Endodermal cell (in vitro differentiated cells): ENCODE data around the gene PADI6. TPM values are rescaled to one million over a fixed set of nuclear protein-coding genes. Genes with fewer than 3 reads are reported as not detected.

Experiments used
- DNase-seq: peaks from one replicate; pipeline ENCODE4 v3.0.0-alpha.2; 2017
- H3K27ac ChIP-seq: 2 replicates; pipeline ENCODE4 v1.5.1; 2013; ENCODE audit warnings: mild to moderate bottlenecking, low read depth, low read length, moderate library complexity
- H3K27me3 ChIP-seq: 2 replicates; pipeline ENCODE4 v1.6.1; 2013; ENCODE audit warnings: mild to moderate bottlenecking, low read length, moderate library complexity; ENCODE audit not compliant: insufficient read depth, control insufficient read depth, poor library complexity, severe bottlenecking
- H3K36me3 ChIP-seq: 2 replicates; pipeline ENCODE4 v1.7.0; 2013; ENCODE audit warnings: mild to moderate bottlenecking, low read length, moderate library complexity; ENCODE audit not compliant: control insufficient read depth, insufficient read depth
- H3K4me1 ChIP-seq: one replicate; pipeline ENCODE4 v1.7.0; 2013; ENCODE audit warnings: low read length; ENCODE audit not compliant: control insufficient read depth, insufficient read depth
- H3K4me3 ChIP-seq: 2 replicates; pipeline ENCODE4 v1.5.1; 2013; ENCODE audit warnings: mild to moderate bottlenecking, low read length, moderate library complexity
- H3K9ac ChIP-seq: 2 replicates; pipeline ENCODE4 v1.6.1; 2013; ENCODE audit warnings: mild to moderate bottlenecking, low read length, moderate library complexity; ENCODE audit not compliant: poor library complexity, severe bottlenecking; ENCODE audit errors: extremely low read depth
- H3K9me3 ChIP-seq: 2 replicates; pipeline ENCODE4 v1.6.1; 2013; ENCODE audit warnings: mild to moderate bottlenecking, low read length, moderate library complexity; ENCODE audit not compliant: control insufficient read depth
- H3K27ac Mint-ChIP-seq: 2 replicates; pipeline ENCODE4 v1.8.0; 2020; ENCODE audit warnings: mixed read lengths
- H3K27me3 Mint-ChIP-seq: 2 replicates; pipeline ENCODE4 v1.8.0; 2021; ENCODE audit warnings: mild to moderate bottlenecking, mixed read lengths; ENCODE audit not compliant: insufficient read depth
- H3K36me3 Mint-ChIP-seq: 2 replicates; pipeline ENCODE4 v1.8.0; 2020; ENCODE audit warnings: low read depth, mixed read lengths
- H3K4me1 Mint-ChIP-seq: 2 replicates; pipeline ENCODE4 v1.8.0; 2020; ENCODE audit warnings: mixed read lengths
- H3K4me3 Mint-ChIP-seq: 2 replicates; pipeline ENCODE4 v1.8.0; 2020; ENCODE audit warnings: mild to moderate bottlenecking, moderate library complexity, mixed read lengths
- H3K9me3 Mint-ChIP-seq: 2 replicates; pipeline ENCODE4 v1.8.0; 2020; ENCODE audit warnings: mild to moderate bottlenecking, mixed read lengths
- WGBS, 2 experiments: methylation state at CpG; one replicate each; pipeline versions ENCODE4 v1.1.5 to v1.1.7; 2013; ENCODE audit warnings: missing lambda C conversion rate in 2 of 2, mixed read lengths in 1 of 2; ENCODE audit not compliant: insufficient coverage in 1 of 2, insufficient read length in 1 of 2; 5-methylcytosine and 5-hydroxymethylcytosine counted together
- total RNA-seq, 2 donors: library from RNA; stranded (reverse); fragmentation: NEBNext Ultra II Directional in 1 of 2; extraction: Animal tissue kit (Norgen Biotek cat#: 25700) in 1 of 2; gene quantifications; 2 replicates in 1 of 2; 3 replicates in 1 of 2; pipeline ENCODE4 v1.2.1, GENCODE V29; 2021
- TF ChIP-seq, protein P1 (sequence below): fragments of 200-600 bp; sonication (generic); conservative IDR thresholded peaks from 2 replicates; pipeline ENCODE4 v1.5.0; 2021; ENCODE audit warnings: antibody characterized with exemption, mild to moderate bottlenecking

The PADI6 gene
- total RNA-seq, 2 donors from 2014 or later, result not detected

DNA sequence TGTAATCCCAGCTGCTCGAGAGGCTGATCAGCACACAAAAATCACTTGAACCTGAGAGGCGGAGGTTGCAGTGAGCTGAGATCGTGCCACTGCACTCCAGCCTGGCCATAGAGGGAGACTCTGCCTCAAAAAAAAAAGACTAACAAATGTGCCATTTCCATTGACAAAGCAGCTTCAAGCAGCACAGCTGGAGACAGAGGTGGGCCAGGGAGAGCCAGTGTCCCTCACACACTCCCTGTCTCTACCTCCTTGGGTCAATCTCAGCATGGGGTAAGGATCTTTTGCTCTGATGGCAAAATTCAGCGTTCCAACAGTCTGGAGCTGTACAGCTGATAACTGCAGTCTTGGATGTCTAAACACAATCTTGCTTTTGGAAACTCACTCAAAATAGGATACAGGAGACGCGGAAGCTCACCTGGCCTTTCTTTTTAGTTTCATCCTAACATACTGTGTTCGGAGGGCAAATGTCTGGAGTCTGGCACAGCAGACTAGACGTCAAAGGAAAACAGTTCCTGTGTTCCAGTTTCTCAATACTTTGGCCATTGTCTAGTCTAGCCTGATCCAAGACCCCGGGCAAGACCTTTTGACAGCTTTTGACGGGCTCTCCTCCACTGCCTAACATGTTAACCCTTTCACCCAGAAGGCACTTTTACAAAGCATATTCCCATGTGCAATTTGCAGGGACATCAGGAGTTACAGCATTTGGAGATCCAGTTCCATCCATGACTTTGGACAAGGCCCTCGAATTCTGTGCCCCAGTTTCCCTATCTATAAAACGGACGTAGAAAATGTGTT lies 64.6 kb downstream of the PADI6 start:
- Mint-ChIP-seq H3K36me3 (peaks cover 52% of the 10 kb centered on the region), H3K27ac (peak overlapping the region; percentile 56), H3K4me3 (peak overlapping the region; percentile 73), H3K4me1 (peaks cover 50% of the 10 kb centered on the region), H3K27me3 (peaks cover 8% of the 10 kb centered on the region), H3K9me3 (no peaks in the 10 kb centered on the region)
- peaks cover 27% of the 10 kb centered on the region for H3K4me1 ChIP-seq
- H3K9ac ChIP-seq, result peak overlapping the region; percentile 49
- H3K4me3 ChIP-seq, result peak overlapping the region; percentile 85
- no peaks in the 10 kb centered on the region for H3K27me3 ChIP-seq
- H3K9me3 ChIP-seq, result no peaks in the 10 kb centered on the region
- no peak for DNase-seq
- WGBS, 2 experiments, result 44 to 62% methylated on average over 12 to 13 of the region's 13 CpGs
- TF ChIP-seq, protein P1, sequence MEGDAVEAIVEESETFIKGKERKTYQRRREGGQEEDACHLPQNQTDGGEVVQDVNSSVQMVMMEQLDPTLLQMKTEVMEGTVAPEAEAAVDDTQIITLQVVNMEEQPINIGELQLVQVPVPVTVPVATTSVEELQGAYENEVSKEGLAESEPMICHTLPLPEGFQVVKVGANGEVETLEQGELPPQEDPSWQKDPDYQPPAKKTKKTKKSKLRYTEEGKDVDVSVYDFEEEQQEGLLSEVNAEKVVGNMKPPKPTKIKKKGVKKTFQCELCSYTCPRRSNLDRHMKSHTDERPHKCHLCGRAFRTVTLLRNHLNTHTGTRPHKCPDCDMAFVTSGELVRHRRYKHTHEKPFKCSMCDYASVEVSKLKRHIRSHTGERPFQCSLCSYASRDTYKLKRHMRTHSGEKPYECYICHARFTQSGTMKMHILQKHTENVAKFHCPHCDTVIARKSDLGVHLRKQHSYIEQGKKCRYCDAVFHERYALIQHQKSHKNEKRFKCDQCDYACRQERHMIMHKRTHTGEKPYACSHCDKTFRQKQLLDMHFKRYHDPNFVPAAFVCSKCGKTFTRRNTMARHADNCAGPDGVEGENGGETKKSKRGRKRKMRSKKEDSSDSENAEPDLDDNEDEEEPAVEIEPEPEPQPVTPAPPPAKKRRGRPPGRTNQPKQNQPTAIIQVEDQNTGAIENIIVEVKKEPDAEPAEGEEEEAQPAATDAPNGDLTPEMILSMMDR, result no peak
- H3K36me3 ChIP-seq, result peaks cover 51% of the 10 kb centered on the region
- H3K27ac ChIP-seq, result peak overlapping the region; percentile 78

DNA sequence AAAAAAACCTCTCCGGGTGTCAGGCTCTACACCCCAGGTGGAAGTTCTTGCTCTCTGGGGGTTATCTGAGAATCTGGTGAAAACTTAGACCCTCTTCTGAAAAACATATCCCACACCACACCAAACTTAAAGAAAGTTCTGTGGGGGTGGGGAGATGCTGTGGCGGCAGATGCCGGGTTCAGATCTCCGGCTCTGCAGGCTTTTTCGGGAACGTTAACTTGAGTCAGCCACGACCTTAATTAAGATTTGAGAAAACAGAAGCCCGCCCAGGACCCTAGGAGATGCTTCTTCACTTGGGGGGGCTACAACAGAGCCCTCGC lies 65.2 kb downstream of the PADI6 start:
- peak overlapping the region; percentile 56 for H3K27ac Mint-ChIP-seq
- no peaks in the 10 kb centered on the region for H3K9me3 ChIP-seq
- H3K4me1 ChIP-seq, result peaks cover 27% of the 10 kb centered on the region
- peaks cover 46% of the 10 kb centered on the region for H3K36me3 Mint-ChIP-seq
- WGBS, 2 experiments, result 0 to 2% methylated on average over 1 to 8 of the region's 9 CpGs
- peaks cover 8% of the 10 kb centered on the region for H3K27me3 Mint-ChIP-seq
- H3K9me3 Mint-ChIP-seq, result no peaks in the 10 kb centered on the region
- H3K9ac ChIP-seq, result peak overlapping the region; percentile 49
- no peaks in the 10 kb centered on the region for H3K27me3 ChIP-seq
- H3K36me3 ChIP-seq, result peaks cover 47% of the 10 kb centered on the region
- TF ChIP-seq, protein P1, result no peak
- peak overlapping the region; percentile 73 for H3K4me3 Mint-ChIP-seq
- H3K4me1 Mint-ChIP-seq, result peaks cover 54% of the 10 kb centered on the region
- DNase-seq, result no peak
- H3K4me3 ChIP-seq, result peak overlapping the region; percentile 85
- H3K27ac ChIP-seq, result peak overlapping the region; percentile 78

DNA sequence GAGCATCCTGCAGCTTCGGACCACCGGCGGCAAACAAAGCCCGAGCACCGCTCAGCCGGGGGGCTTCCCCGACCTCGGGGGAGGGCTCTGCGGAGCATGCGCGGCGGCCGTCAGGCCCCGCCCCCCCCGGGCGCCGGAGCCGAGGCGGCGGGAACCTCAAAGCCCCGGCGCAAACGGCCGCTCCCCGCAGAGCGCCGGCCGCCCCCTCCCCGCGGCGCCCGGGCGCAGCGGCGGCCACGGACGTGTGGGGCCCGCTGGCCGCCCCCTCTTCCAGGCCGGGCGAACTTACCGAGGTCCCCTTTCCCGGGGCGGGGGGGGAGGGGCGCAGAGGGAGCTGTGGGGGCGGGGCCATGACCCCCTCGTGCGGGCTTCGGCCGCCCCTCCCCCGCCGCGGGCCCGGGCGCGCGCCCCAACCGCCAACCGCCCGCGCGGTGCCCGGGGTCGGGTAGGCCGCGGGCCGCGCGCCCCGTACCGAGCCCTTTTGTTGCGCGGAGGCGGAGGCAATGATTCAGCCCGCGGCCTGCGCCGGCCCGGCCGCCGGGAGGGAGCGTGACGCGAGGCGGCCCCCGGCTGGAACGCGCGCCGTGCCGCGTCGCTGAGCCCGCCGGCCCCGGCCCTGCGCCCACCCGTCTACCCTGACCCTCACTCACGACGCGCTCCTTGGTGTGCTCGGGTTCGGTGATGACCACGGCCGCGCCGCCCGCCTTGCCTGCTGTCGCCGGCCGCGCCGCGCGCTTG lies 65.8 kb downstream of the PADI6 start:
- Histone ChIP-seq H3K4me1 (peaks cover 27% of the 10 kb centered on the region), H3K9ac (peak overlapping the region; percentile 95), H3K27ac (peak overlapping the region; percentile 96), H3K9me3 (no peaks in the 10 kb centered on the region), H3K36me3 (peaks cover 42% of the 10 kb centered on the region), H3K27me3 (no peaks in the 10 kb centered on the region), H3K4me3 (peak overlapping the region; percentile 98)
- Mint-ChIP-seq H3K27ac (no peak overlapping the region), H3K27me3 (peaks cover 9% of the 10 kb centered on the region), H3K4me3 (peak overlapping the region; percentile 98), H3K9me3 (no peaks in the 10 kb centered on the region), H3K4me1 (peaks cover 54% of the 10 kb centered on the region), H3K36me3 (peaks cover 41% of the 10 kb centered on the region)
- peak; percentile 80 for DNase-seq
- WGBS, 2 experiments, result 0% methylated on average over 22 to 113 of the region's 115 CpGs
- TF ChIP-seq, protein P1, result no peak
